ENCODE results near the gene DGKI.
"Not testable (repeated sequence)": the region's sequence is repeated elsewhere in the genome, so short reads cannot be mapped to it uniquely, and the experiment has no call there.

The DGKI gene

DNA sequence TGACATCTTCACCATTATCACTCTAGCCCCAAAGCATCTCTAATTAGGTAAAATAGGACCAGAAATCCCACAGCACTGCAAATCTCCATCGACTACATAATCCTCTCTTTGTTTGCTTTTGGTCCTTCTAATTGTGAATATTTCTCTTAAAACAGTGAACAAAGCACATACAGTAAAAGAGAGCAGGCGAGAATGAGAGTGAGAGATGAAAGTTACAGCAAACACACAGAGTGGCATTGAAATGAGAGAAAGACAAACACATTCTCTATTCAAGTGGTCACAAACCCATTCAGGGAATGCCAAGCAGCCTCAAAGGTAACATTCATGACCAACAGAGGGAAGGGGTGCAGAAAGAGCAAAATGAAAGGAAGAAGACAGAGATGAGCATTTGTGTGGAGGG, 393.4 kb downstream of the DGKI start:
- DNase-seq = no peak

- no peak for DNase-seq
These were observed 397.8 kb downstream of the DGKI start for GRCh38 chr7:137449016-137449415.

DNA sequence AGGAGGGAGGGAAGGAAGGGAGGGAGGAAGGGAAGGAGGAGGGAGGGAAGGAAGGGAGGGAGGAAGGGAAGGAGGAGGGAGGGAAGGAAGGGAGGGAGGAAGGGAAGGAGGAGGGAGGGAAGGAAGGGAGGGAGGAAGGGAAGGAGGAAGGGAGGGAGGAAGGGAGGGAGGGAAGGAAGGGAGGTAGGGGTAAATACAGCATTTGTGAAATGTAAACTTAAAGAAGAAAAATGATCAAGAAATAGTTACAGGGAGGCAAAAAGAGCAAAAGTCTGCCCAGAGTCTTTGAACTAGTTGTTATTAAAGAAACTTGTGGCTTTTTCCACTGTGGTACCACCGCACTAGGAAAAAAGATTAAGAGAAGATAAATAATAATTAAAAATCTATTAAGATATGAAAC, 398.2 kb downstream of the DGKI start:
- not testable (repeated sequence) for DNase-seq

DNA sequence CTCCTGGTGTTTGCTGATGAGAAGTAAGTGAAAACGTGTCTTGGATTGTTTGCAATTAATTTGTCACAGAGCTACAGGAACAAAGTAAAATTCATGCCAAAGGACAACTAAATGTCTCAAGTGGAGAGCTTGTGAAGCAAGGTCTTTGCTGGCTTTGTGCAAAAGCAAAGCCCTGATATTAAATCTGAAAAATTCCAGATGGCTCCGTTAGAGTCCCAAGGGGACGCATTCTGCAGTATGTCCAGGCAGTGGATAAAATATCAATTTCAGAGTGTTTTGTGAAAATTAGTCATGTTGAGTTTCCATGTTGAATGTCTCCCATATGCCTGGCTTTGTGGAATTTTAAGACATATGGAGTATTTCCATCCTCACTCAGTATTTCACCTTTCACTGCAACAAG, 400.7 kb downstream of the DGKI start:
- DNase-seq = no peak

GRCh38 chr7:137445268-137445667, 401.5 kb downstream of the DGKI start:
- DNase-seq = no peak

DNA sequence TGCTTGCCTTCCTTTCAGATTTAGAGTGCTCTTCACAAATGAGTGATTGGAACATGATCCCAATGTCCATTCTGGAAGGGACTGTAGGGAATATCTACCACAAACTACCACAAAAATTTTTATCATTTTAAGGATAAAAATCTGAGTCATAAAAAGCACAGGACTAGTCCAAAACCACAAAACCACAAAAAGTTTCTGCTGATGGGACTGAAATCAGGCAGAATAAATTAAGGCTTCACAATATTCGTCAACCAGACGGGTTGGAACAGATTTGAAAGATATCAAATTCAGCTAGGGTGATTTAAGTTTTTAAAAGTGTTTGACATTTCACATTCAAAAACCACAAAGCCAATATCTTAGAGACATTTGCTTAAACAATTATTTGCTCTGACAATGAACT, 403.2 kb downstream of the DGKI start:
- DNase-seq = no peak

- no peak for DNase-seq
These were observed 405.3 kb downstream of the DGKI start for GRCh38 chr7:137441451-137441850.

GRCh38 chr7:137439829-137440825, 406.6 kb downstream of the DGKI start:
- DNase-seq = no peak

DNA sequence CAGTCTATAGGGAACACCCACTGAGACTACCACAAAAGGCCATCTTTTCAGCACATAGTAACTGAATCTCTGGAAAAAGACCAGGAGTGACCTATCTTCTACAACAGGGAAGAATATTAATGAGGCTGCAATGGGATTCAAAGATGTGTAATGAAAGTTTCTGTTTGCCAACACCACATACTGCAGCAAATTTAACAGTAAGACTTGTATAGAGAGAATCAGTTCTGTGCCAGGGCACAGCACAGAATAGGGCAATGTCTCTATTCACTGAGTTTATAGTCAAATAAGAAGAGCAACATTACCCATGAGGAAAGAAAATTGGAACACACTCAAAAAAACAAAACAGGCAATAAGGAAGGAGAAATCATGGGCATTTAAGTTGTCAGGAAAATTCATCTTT, 411.8 kb downstream of the DGKI start:
- no peak for DNase-seq

- no peak for DNase-seq
These were observed 412.2 kb downstream of the DGKI start for GRCh38 chr7:137434530-137434929.

- no peak for DNase-seq
These were observed 423.5 kb downstream of the DGKI start for GRCh38 chr7:137423321-137423720.

DNA sequence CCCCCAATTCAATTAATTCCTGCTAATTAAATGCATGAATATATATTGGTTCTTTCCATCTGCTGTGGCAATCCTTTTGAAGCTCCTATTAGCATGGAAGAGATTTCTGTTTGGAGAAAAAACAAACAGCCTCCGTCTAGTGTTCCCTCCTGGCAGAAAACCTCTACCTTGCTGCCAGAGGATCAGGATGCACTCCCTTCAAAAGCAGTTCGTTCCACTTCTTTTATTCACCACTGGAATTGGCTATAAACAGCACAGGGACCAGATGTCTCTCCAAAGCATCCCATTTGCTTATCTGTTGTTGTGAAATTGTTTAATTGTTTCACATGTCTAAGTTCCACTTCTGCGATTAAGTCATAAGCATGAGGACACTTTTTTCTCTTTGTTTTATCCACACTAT, 425.4 kb downstream of the DGKI start:
- DNase-seq = no peak

DNA sequence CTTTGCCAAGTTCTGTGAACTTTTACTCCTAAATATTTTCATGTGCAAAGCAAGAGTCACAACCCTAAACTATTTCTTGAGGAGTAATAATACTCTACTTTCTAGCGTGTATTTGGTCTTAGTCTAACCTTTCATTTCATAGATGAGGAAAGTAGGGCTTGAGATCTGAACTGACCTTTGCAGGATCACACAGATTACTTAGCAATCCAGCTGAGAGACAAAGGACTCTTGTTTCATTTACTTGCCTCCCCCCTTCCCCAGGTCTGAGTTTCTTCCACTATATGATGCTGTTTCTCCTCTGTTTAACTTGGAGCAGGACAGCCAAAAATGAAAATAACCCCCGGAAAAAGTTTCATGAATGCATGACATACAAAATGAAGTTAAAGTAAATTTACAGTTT, 427.9 kb downstream of the DGKI start:
- no peak for DNase-seq

- DNase-seq = no peak
These were observed 429.3 kb downstream of the DGKI start for GRCh38 chr7:137417464-137417863.

DNA sequence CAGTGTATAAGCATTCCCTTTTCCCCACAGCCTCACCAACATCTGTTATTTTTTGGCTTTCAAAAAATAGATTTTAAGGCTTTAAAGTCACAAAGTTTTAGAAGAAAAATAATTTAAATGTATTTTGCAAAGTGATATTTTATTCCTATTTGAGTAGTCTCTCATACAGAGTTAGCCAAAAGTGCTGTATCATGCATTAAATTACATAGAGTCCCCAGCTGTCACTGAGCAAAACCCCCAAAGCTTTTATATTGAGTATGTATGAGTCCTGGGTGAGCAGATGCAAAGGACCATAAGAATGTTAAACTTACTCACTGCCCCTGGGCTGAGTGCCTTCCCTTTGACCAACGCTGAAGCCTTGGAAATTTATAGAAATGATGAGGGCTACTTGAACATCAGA, 432.9 kb downstream of the DGKI start:
- no peak for DNase-seq

- DNase-seq = no peak
These were observed 435.3 kb downstream of the DGKI start for GRCh38 chr7:137411446-137411845.

DNA sequence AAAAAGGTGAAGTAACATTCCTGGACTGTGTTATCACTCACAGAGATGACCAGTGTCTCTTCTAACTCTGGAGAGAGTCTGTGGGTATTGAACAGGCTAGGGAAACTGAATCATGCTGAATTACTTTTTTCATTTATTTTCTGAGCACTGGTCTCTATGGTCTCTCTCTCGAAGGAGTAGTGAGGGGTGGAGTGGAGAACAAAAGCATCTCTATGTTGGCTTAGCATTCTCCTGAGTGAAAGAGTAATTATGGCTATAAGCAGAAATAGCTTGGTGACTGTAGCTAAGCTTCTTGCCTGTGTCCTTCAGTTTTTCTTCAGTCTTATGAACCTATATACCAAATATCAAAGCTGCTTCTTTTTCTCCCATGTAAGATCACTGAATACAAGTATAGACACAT, 438.6 kb downstream of the DGKI start:
- DNase-seq = no peak

GRCh38 chr7:137407078-137407477, 439.7 kb downstream of the DGKI start:
- DNase-seq = no peak

DNA sequence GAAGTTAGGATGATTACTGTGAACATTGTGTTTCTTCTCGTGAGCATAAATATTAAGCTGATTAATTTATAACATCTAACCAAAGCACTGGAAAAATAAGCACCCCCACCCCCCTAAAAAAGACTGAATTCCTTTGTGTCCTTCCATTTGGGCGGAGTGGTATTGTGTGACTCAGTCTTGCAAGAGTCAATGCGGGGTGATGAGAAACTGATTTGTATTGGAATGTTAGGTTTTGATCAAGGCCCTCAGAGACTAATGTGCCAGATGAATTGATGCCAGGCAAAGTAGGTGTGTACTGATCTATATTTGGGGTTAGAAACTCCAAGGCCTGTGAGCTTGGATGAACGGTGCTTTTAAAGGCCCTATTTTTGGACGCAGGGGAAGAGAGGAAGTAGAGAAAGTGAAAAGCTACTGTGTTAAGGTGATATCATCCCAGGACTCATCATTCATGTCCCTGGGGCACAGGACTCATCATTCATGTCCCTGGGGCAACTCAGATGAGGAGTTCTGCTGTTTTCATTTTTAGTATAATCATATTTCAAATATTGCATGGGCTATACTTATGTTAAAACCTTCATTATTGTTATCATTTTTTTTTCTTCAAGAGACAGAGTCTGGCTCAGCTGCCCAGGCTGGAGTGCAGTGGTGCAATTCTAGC, 442.0 kb downstream of the DGKI start:
- no peak for DNase-seq

- no peak for DNase-seq
These were observed 443.4 kb downstream of the DGKI start for GRCh38 chr7:137403353-137403695.

- DNase-seq = no peak
These were observed 444.0 kb downstream of the DGKI start for GRCh38 chr7:137402536-137403352.

- no peak for DNase-seq
These were observed 446.6 kb downstream of the DGKI start for GRCh38 chr7:137399827-137400823.

Measured in MV-4-11 (cell line).